Calu3 (cell line): ENCODE measurements around the gene RAB15. TPM values are rescaled to one million over a fixed set of nuclear protein-coding genes. Genes with fewer than 3 reads are reported as not detected.

Source experiments
- BruUV-seq: library from RNA; stranded (reverse); fragments of 400-500 nt; replicated peaks from 2 replicates; lab custom pipeline; 2021; lab: Mats Ljungman, UMichigan
- CTCF ChIA-PET: fragments of 300-600 bp; sonication (Branson Sonifier 250); formaldehyde crosslinking; loops from one replicate; lab custom pipeline; 2022; ENCODE audit warnings: antibody characterized with exemption; lab: Charles Lee
- DNase-seq: peaks from one replicate; pipeline ENCODE4 v3.0.0; 2022
- H3K27ac Mint-ChIP-seq: one replicate; pipeline ENCODE4 v1.8.0; 2022; ENCODE audit warnings: mixed read lengths; ENCODE audit not compliant: unreplicated experiment
- H3K27me3 Mint-ChIP-seq: one replicate; pipeline ENCODE4 v1.8.0; 2022; ENCODE audit warnings: mixed read lengths; ENCODE audit not compliant: unreplicated experiment
- H3K36me3 Mint-ChIP-seq: one replicate; pipeline ENCODE4 v1.8.0; 2022; ENCODE audit warnings: mild to moderate bottlenecking, moderate library complexity, mixed read lengths; ENCODE audit not compliant: insufficient read depth, unreplicated experiment
- H3K4me1 Mint-ChIP-seq: one replicate; pipeline ENCODE4 v1.8.0; 2022; ENCODE audit warnings: mild to moderate bottlenecking, low read depth, mixed read lengths; ENCODE audit not compliant: unreplicated experiment
- H3K4me3 Mint-ChIP-seq: one replicate; pipeline ENCODE4 v1.8.0; 2022; ENCODE audit warnings: mild to moderate bottlenecking, low read depth, moderate library complexity, mixed read lengths; ENCODE audit not compliant: unreplicated experiment
- H3K9me3 Mint-ChIP-seq: one replicate; pipeline ENCODE4 v1.8.0; 2022; ENCODE audit warnings: low read depth, mixed read lengths; ENCODE audit not compliant: unreplicated experiment
- intact Hi-C: fragments of 100-400 bp; cut with micrococcal nuclease; formaldehyde crosslinking; loops from one replicate; pipeline ENCODE4 v1.10.0; 2022; ENCODE audit not compliant: unreplicated experiment
- total RNA-seq: library from RNA; stranded (reverse); gene quantifications from 2 replicates; pipeline ENCODE4 v1.2.3, GENCODE V29; 2022
- TF ChIP-seq, protein P1 (sequence below): fragments of 200-600 bp; IDR thresholded peaks from one replicate; pipeline ENCODE4 v1.8.0; 2022; ENCODE audit warnings: antibody characterized with exemption; ENCODE audit not compliant: unreplicated experiment

RAB15 gene
- total RNA-seq, 1 experiment from 2014 or later, result 22.8 TPM

DNA sequence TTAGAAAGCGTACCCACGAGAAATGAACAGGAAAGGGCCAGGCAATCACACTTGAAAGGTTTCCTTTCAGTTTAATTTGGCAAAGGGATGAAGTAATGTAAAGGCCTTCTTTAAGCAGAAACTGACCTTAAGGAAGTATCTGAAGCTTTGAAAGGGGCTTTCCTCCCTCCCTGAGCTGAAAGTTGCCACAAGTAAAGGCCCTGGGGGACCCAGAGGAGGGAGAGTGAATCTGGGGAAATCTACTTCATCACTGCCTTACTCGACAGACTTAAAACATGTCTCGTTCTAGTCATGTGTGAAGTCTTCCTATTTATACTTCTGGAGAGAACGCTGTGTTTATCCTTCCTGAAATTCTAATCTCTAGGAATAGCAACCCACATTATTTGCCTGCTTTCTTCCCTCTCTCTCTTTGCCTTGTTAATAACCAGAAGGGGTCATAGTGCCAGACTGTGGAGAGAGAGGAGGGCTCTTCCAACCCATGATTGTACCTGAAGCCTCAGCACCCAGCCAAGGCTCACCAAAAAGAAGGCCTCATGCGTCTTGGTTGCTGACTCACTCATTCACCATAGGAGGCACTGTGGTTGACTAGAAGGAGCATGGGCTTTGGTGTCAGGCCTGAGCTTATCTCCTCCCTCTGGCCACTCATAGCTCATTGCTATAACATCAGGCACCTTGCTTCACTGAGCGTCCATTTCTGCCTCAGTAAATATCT, 19.4 kb downstream of the RAB15 start:
- no peak overlapping the region for H3K27ac Mint-ChIP-seq
- no peaks in the 10 kb centered on the region for H3K9me3 Mint-ChIP-seq
- intact Hi-C loops, result no loop called here
- no TSS peak for BruUV-seq
- H3K36me3 Mint-ChIP-seq, result peaks cover 2% of the 10 kb centered on the region
- no peak overlapping the region for H3K4me3 Mint-ChIP-seq
- CTCF ChIA-PET, result interaction anchor here (1.0 kb wide), 1 partner anchor 54 kb away, joined by 3 read pairs; no protein-coding TSS in a partner anchor
- no peaks in the 10 kb centered on the region for H3K27me3 Mint-ChIP-seq
- no peak for DNase-seq
- no peaks in the 10 kb centered on the region for H3K4me1 Mint-ChIP-seq
- TF ChIP-seq, protein P1, sequence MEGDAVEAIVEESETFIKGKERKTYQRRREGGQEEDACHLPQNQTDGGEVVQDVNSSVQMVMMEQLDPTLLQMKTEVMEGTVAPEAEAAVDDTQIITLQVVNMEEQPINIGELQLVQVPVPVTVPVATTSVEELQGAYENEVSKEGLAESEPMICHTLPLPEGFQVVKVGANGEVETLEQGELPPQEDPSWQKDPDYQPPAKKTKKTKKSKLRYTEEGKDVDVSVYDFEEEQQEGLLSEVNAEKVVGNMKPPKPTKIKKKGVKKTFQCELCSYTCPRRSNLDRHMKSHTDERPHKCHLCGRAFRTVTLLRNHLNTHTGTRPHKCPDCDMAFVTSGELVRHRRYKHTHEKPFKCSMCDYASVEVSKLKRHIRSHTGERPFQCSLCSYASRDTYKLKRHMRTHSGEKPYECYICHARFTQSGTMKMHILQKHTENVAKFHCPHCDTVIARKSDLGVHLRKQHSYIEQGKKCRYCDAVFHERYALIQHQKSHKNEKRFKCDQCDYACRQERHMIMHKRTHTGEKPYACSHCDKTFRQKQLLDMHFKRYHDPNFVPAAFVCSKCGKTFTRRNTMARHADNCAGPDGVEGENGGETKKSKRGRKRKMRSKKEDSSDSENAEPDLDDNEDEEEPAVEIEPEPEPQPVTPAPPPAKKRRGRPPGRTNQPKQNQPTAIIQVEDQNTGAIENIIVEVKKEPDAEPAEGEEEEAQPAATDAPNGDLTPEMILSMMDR, result no peak

GRCh38 chr14:64951724-64952123, 20.4 kb downstream of the RAB15 start:
- no TSS peak for BruUV-seq
- no peak for DNase-seq
- intact Hi-C loops, result no loop called here
- Mint-ChIP-seq H3K27me3 (no peaks in the 10 kb centered on the region), H3K4me3 (no peak overlapping the region), H3K4me1 (no peaks in the 10 kb centered on the region), H3K27ac (no peak overlapping the region), H3K36me3 (peaks cover 12% of the 10 kb centered on the region), H3K9me3 (no peaks in the 10 kb centered on the region)
- TF ChIP-seq, protein P1, result no peak
- CTCF ChIA-PET, result no interaction called here

DNA sequence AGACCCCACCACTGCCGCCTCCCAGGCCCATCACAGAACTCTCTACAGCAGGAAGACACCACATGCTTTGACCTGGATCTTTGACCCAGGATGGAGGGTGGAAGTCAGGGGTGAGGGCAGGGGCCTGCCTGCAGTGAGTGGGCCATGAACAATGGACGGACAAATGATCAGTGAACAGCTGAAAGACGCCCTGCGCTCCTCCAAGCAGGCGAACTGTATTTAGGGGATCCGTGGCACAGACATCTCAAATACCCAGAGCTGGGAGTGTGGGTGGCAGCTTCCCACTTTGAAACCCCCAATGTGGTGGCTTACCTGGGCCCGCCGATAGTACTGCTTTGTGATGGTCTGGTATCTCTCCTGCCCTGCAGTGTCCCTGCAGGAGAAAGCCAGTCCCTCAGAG, 20.8 kb downstream of the RAB15 start:
- H3K27ac Mint-ChIP-seq, result no peak overlapping the region
- intact Hi-C loops, result no loop called here
- no peaks in the 10 kb centered on the region for H3K4me1 Mint-ChIP-seq
- no peaks in the 10 kb centered on the region for H3K27me3 Mint-ChIP-seq
- BruUV-seq, result no TSS peak
- no peaks in the 10 kb centered on the region for H3K9me3 Mint-ChIP-seq
- peaks cover 12% of the 10 kb centered on the region for H3K36me3 Mint-ChIP-seq
- DNase-seq, result no peak
- TF ChIP-seq, protein P1, result no peak
- no peak overlapping the region for H3K4me3 Mint-ChIP-seq
- CTCF ChIA-PET, result no interaction called here

DNA sequence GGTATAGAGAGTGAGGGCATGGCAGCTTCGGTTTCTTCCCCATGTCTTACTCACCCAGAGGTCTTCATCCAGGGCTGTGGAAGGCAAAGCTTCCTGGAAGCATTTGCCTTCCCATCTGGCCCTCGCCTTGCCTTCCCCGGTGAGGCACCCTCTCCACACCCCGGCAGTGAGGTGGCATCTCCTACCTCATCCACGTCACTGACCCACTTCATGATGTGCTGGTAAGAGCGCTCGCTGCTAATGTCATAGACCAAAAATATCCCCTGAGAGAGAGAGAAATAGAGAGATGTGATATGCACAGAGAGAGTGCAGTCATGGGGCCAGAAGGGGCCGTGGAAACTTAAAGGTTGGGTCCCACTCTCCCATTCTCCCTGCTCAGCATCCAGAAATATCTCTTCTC, 21.2 kb downstream of the RAB15 start:
- no TSS peak for BruUV-seq
- CTCF ChIA-PET, result no interaction called here
- no peaks in the 10 kb centered on the region for H3K4me1 Mint-ChIP-seq
- no peaks in the 10 kb centered on the region for H3K9me3 Mint-ChIP-seq
- no peaks in the 10 kb centered on the region for H3K27me3 Mint-ChIP-seq
- intact Hi-C loops, result no loop called here
- H3K36me3 Mint-ChIP-seq, result peaks cover 12% of the 10 kb centered on the region
- H3K4me3 Mint-ChIP-seq, result no peak overlapping the region
- DNase-seq, result no peak
- TF ChIP-seq, protein P1, result no peak
- no peak overlapping the region for H3K27ac Mint-ChIP-seq
